H1 (cell line): ENCODE results near the gene DELE1. TPM values are rescaled to one million over a fixed set of nuclear protein-coding genes. Genes with fewer than 3 reads are reported as not detected.

Experiments used
- KDM4A ChIP-seq: IDR thresholded peaks from one replicate; pipeline ENCODE4 v1.7.1; 2012; ENCODE audit warnings: low read depth, mild to moderate bottlenecking, moderate library complexity, low read length, inconsistent platforms; ENCODE audit not compliant: severe bottlenecking
- polyA plus RNA-seq, 7 experiments: library from polyadenylated mRNA; depleted of rRNA in 3 of 7; stranded (reverse) in 5 of 7; unstranded in 2 of 7; fragments of >200 nt in 5 of 7; fragments of 200-250 nt in 2 of 7; gene quantifications; 1 replicate in 5 of 7; 2 replicates in 1 of 7; 4 replicates in 1 of 7; pipeline versions ENCODE4 v1.2.1 to v1.2.3, GENCODE V29; 2011 to 2013; ENCODE audit warnings: missing spikeins in 2 of 7, mixed read lengths in 2 of 7
- total RNA-seq: library from RNA; stranded (reverse); fragmentation: NEBNext Ultra II Directional; extraction: Animal tissue kit (Norgen Biotek cat#: 25700); gene quantifications from 2 replicates; pipeline ENCODE4 v1.2.1, GENCODE V29; 2021
- TF ChIP-seq, protein P1 (sequence below): fragments of 300-600 bp; sonication (generic); IDR thresholded peaks from 2 replicates; pipeline ENCODE4 v1.7.1; 2012; ENCODE audit warnings: low read length, moderate library complexity, mild to moderate bottlenecking, inconsistent platforms; ENCODE audit not compliant: insufficient replicate concordance

Gene DELE1
- total and polyA plus RNA-seq, 2 of the 8 experiments (the other 6 are each of a cell fraction or from before 2014, with no cell fraction given): 61.4 to 114 TPM

DNA sequence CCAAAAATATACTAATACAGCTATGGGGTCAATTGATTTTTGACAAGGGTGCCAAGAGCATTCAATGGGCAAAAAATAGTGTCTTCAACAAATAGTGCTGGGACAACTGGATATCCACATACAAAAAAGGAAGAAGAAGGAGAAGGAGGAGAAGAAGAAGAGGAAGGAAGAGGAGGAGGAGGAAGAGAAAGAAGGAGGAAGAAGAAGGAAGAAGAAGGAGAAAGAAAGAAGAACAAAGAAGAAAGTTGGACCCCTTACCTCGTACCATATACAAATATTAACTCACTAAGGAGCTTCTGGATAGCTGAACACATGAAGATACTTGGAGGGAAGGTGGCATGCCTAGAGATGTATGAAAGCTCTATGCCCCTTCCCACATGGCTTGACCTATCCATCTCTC lies 17.2 kb upstream of the DELE1 start (continued):
- TF ChIP-seq, protein P1, sequence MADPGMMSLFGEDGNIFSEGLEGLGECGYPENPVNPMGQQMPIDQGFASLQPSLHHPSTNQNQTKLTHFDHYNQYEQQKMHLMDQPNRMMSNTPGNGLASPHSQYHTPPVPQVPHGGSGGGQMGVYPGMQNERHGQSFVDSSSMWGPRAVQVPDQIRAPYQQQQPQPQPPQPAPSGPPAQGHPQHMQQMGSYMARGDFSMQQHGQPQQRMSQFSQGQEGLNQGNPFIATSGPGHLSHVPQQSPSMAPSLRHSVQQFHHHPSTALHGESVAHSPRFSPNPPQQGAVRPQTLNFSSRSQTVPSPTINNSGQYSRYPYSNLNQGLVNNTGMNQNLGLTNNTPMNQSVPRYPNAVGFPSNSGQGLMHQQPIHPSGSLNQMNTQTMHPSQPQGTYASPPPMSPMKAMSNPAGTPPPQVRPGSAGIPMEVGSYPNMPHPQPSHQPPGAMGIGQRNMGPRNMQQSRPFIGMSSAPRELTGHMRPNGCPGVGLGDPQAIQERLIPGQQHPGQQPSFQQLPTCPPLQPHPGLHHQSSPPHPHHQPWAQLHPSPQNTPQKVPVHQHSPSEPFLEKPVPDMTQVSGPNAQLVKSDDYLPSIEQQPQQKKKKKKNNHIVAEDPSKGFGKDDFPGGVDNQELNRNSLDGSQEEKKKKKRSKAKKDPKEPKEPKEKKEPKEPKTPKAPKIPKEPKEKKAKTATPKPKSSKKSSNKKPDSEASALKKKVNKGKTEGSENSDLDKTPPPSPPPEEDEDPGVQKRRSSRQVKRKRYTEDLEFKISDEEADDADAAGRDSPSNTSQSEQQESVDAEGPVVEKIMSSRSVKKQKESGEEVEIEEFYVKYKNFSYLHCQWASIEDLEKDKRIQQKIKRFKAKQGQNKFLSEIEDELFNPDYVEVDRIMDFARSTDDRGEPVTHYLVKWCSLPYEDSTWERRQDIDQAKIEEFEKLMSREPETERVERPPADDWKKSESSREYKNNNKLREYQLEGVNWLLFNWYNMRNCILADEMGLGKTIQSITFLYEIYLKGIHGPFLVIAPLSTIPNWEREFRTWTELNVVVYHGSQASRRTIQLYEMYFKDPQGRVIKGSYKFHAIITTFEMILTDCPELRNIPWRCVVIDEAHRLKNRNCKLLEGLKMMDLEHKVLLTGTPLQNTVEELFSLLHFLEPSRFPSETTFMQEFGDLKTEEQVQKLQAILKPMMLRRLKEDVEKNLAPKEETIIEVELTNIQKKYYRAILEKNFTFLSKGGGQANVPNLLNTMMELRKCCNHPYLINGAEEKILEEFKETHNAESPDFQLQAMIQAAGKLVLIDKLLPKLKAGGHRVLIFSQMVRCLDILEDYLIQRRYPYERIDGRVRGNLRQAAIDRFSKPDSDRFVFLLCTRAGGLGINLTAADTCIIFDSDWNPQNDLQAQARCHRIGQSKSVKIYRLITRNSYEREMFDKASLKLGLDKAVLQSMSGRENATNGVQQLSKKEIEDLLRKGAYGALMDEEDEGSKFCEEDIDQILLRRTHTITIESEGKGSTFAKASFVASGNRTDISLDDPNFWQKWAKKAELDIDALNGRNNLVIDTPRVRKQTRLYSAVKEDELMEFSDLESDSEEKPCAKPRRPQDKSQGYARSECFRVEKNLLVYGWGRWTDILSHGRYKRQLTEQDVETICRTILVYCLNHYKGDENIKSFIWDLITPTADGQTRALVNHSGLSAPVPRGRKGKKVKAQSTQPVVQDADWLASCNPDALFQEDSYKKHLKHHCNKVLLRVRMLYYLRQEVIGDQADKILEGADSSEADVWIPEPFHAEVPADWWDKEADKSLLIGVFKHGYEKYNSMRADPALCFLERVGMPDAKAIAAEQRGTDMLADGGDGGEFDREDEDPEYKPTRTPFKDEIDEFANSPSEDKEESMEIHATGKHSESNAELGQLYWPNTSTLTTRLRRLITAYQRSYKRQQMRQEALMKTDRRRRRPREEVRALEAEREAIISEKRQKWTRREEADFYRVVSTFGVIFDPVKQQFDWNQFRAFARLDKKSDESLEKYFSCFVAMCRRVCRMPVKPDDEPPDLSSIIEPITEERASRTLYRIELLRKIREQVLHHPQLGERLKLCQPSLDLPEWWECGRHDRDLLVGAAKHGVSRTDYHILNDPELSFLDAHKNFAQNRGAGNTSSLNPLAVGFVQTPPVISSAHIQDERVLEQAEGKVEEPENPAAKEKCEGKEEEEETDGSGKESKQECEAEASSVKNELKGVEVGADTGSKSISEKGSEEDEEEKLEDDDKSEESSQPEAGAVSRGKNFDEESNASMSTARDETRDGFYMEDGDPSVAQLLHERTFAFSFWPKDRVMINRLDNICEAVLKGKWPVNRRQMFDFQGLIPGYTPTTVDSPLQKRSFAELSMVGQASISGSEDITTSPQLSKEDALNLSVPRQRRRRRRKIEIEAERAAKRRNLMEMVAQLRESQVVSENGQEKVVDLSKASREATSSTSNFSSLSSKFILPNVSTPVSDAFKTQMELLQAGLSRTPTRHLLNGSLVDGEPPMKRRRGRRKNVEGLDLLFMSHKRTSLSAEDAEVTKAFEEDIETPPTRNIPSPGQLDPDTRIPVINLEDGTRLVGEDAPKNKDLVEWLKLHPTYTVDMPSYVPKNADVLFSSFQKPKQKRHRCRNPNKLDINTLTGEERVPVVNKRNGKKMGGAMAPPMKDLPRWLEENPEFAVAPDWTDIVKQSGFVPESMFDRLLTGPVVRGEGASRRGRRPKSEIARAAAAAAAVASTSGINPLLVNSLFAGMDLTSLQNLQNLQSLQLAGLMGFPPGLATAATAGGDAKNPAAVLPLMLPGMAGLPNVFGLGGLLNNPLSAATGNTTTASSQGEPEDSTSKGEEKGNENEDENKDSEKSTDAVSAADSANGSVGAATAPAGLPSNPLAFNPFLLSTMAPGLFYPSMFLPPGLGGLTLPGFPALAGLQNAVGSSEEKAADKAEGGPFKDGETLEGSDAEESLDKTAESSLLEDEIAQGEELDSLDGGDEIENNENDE: no peak
- TF ChIP-seq KDM4A: no peak
